KMS-11 (cell line): ENCODE data around the gene SMCO3.

ENCODE experiments used
- H2AFZ ChIP-seq: fragments of 200-600 bp; sonication (generic); 2 replicates; pipeline ENCODE4 v1.6.1; 2016; ENCODE audit warnings: antibody characterized with exemption, mixed run types, low read depth
- H3K27ac ChIP-seq: fragments of 200-600 bp; sonication (generic); 2 replicates; pipeline ENCODE4 v1.6.1; 2016; ENCODE audit warnings: mild to moderate bottlenecking, mixed run types
- H3K27me3 ChIP-seq: fragments of 200-600 bp; sonication (generic); 2 replicates; pipeline ENCODE4 v1.6.1; 2017; ENCODE audit warnings: mild to moderate bottlenecking, low read depth, mixed run types, moderate library complexity; ENCODE audit not compliant: insufficient read depth
- H3K36me3 ChIP-seq: fragments of 200-600 bp; sonication (generic); 2 replicates; pipeline ENCODE4 v1.6.1; 2017; ENCODE audit warnings: mild to moderate bottlenecking, mixed run types; ENCODE audit not compliant: insufficient read depth
- H3K4me1 ChIP-seq: fragments of 200-600 bp; sonication (generic); 2 replicates; pipeline ENCODE4 v1.6.1; 2016; ENCODE audit warnings: mild to moderate bottlenecking, low read depth, mixed run types; ENCODE audit not compliant: poor library complexity, severe bottlenecking
- H3K4me2 ChIP-seq: fragments of 200-600 bp; sonication (generic); 2 replicates; pipeline ENCODE4 v1.7.0; 2016; ENCODE audit warnings: mild to moderate bottlenecking, mixed run types
- H3K4me3 ChIP-seq: fragments of 200-600 bp; sonication (generic); IDR thresholded peaks from 2 replicates; pipeline ENCODE4 v1.6.1; 2017; ENCODE audit warnings: low read depth, low read length, mixed read lengths; ENCODE audit not compliant: insufficient read depth
- H3K79me2 ChIP-seq: fragments of 200-600 bp; sonication (generic); 2 replicates; pipeline ENCODE4 v1.6.1; 2016; ENCODE audit warnings: low read depth, mixed run types; ENCODE audit not compliant: insufficient read depth
- H3K9ac ChIP-seq: fragments of 200-600 bp; sonication (generic); 2 replicates; pipeline ENCODE4 v1.6.1; 2016; ENCODE audit warnings: mild to moderate bottlenecking, mixed run types
- H4K20me1 ChIP-seq: fragments of 200-600 bp; sonication (generic); 2 replicates; pipeline ENCODE4 v1.6.1; 2016; ENCODE audit warnings: mild to moderate bottlenecking, mixed run types; ENCODE audit not compliant: insufficient read depth
- TF ChIP-seq, protein P1 (sequence below): fragments of 200-600 bp; sonication (generic); conservative IDR thresholded peaks from 2 replicates; pipeline ENCODE4 v1.6.1; 2017; ENCODE audit warnings: low read depth, mild to moderate bottlenecking, antibody characterized with exemption, low read length, moderate library complexity, mixed read lengths

Gene SMCO3

DNA sequence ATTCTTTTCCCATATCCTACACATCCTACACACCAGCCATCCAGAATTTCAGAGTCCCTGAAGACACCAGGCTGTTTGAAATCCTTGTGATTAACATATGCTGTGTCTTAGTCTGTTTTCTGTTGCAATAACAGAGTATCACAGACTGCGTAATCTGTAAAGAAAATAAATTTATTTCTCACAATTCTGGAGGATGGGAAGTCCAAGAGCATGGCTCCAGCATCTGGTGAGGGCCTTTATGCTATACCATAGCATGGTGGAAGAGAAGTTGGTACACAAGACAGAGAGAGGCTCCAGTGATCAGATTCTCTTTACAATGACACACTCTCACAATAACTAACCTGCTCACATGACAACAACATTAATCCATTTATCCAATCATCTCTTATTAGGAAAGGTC lies 25.3 kb upstream of the SMCO3 start:
- H4K20me1 ChIP-seq = no peaks in the 10 kb centered on the region
- H3K9ac ChIP-seq = no peak overlapping the region
- no peak overlapping the region for H3K4me2 ChIP-seq
- H3K4me1 ChIP-seq = no peaks in the 10 kb centered on the region
- no peak overlapping the region for H2AFZ ChIP-seq
- H3K36me3 ChIP-seq = no peaks in the 10 kb centered on the region
- TF ChIP-seq, protein P1, sequence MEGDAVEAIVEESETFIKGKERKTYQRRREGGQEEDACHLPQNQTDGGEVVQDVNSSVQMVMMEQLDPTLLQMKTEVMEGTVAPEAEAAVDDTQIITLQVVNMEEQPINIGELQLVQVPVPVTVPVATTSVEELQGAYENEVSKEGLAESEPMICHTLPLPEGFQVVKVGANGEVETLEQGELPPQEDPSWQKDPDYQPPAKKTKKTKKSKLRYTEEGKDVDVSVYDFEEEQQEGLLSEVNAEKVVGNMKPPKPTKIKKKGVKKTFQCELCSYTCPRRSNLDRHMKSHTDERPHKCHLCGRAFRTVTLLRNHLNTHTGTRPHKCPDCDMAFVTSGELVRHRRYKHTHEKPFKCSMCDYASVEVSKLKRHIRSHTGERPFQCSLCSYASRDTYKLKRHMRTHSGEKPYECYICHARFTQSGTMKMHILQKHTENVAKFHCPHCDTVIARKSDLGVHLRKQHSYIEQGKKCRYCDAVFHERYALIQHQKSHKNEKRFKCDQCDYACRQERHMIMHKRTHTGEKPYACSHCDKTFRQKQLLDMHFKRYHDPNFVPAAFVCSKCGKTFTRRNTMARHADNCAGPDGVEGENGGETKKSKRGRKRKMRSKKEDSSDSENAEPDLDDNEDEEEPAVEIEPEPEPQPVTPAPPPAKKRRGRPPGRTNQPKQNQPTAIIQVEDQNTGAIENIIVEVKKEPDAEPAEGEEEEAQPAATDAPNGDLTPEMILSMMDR = no peak
- H3K27ac ChIP-seq = no peak overlapping the region
- H3K27me3 ChIP-seq = no peaks in the 10 kb centered on the region
- H3K79me2 ChIP-seq = no peaks in the 10 kb centered on the region
- no peak overlapping the region for H3K4me3 ChIP-seq

DNA sequence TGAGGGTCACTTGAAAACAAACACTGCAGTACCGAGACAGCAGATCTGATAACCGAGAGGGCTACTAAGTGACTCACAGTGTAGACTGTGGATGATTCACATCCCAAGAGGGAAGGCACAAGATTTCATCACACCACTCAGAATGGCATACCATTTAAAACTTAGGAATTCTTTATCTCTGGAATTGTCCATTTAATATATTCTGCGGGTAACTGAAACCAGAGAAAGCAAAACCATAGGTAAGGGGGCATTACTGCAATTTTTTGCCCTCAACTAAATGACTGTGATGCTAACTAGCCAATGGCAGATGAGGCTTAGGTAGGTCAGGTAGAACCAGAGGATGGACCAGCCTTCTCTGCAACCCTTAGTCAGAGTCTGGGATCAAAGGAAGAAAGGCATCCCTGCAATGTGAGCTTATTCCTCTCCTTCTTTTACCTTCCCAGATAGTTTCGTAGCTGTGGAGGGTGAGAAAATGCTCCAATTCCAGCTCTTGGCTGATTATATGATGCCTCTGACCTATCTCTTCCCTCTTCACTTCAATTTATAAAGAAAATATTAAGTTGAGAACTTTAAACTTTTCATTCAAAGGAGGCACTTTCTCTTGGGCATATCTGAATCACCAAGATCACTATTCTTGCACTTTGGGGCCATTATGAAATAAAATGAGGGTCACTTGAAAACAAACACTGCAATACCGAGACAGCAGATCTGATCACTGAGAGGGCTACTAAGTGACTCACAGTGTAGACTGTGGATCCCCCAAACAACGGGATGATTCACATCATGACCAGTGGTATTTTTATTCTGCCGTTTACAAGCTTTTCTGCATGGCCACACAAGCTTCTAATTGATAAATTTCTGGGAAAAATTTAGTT lies 22.6 kb upstream of the SMCO3 start:
- H2AFZ ChIP-seq = no peak overlapping the region

GRCh38 chr12:14834509-14834908 lies 20.5 kb upstream of the SMCO3 start:
- no peaks in the 10 kb centered on the region for H4K20me1 ChIP-seq
- H3K4me2 ChIP-seq = no peak overlapping the region
- TF ChIP-seq, protein P1 = no peak
- H3K4me3 ChIP-seq = no peak overlapping the region
- no peaks in the 10 kb centered on the region for H3K4me1 ChIP-seq
- H3K36me3 ChIP-seq = no peaks in the 10 kb centered on the region
- H3K79me2 ChIP-seq = no peaks in the 10 kb centered on the region
- H3K27me3 ChIP-seq = no peaks in the 10 kb centered on the region
- no peak overlapping the region for H2AFZ ChIP-seq
- no peak overlapping the region for H3K9ac ChIP-seq
- no peak overlapping the region for H3K27ac ChIP-seq

More for the DNA sequence above, 22.6 kb upstream of the SMCO3 start:
- Histone ChIP-seq H3K36me3 (no peaks in the 10 kb centered on the region), H4K20me1 (no peaks in the 10 kb centered on the region), H3K79me2 (no peaks in the 10 kb centered on the region), H3K4me2 (no peak overlapping the region), H3K27me3 (no peaks in the 10 kb centered on the region), H3K4me3 (no peak overlapping the region), H3K27ac (no peak overlapping the region), H3K9ac (no peak overlapping the region), H3K4me1 (no peaks in the 10 kb centered on the region)
- TF ChIP-seq, protein P1 = no peak

- no peak overlapping the region for H3K27ac ChIP-seq
- no peak overlapping the region for H2AFZ ChIP-seq
- H3K36me3 ChIP-seq = no peaks in the 10 kb centered on the region
- no peak overlapping the region for H3K4me2 ChIP-seq
- no peaks in the 10 kb centered on the region for H3K79me2 ChIP-seq
- no peak overlapping the region for H3K9ac ChIP-seq
- H4K20me1 ChIP-seq = no peaks in the 10 kb centered on the region
- TF ChIP-seq, protein P1 = no peak
- no peaks in the 10 kb centered on the region for H3K27me3 ChIP-seq
- no peak overlapping the region for H3K4me3 ChIP-seq
- H3K4me1 ChIP-seq = no peaks in the 10 kb centered on the region
Measured at GRCh38 chr12:14833952-14834351, 20.0 kb upstream of the SMCO3 start.
